Gastrocnemius medialis (tissue), 4 donors: ENCODE measurements around the gene CORO2B.

ENCODE experiments used
- CTCF ChIP-seq, 5 experiments: fragments of 450-650 bp in 3 of 5; fragments of 200-600 bp in 2 of 5; sonication (generic) in 2 of 5; IDR thresholded peaks in 4 of 5; conservative IDR thresholded peaks in 1 of 5; 1 replicate in 4 of 5; 2 replicates in 1 of 5; pipeline ENCODE4 v1.5.1; 2016 to 2019; ENCODE audit warnings: antibody characterized with exemption in 5 of 5, mild to moderate bottlenecking in 3 of 5, moderate library complexity in 3 of 5
- POLR2A ChIP-seq, 2 donors: fragments of 450-650 bp; IDR thresholded peaks; one replicate each; pipeline ENCODE4 v1.6.1; 2017; ENCODE audit warnings: antibody characterized with exemption in 2 of 2, mild to moderate bottlenecking in 2 of 2, moderate library complexity in 2 of 2

GRCh38 chr15:68585574-68586273 lies 6.9 kb downstream of the CORO2B start:
- no peak for TF ChIP-seq CTCF (IDR thresholded peaks at IDR 0.05 in 4 of 5, conservative IDR thresholded peaks at IDR 0.05 in 1 of 5)
- TF ChIP-seq POLR2A (IDR thresholded peaks at IDR 0.05), result no peak
